B cell (primary cell): Measurements from ENCODE around the gene CCNL1.
"Not testable (repeated sequence)": the region's sequence is repeated elsewhere in the genome, so short reads cannot be mapped to it uniquely, and the experiment has no call there.

Experiments used
- EZH2 ChIP-seq: IDR thresholded peaks from 2 replicates; pipeline ENCODE4 v1.6.1; 2012; ENCODE audit warnings: borderline replicate concordance, low read depth, mild to moderate bottlenecking, moderate library complexity, low read length; ENCODE audit not compliant: insufficient read depth, poor library complexity, severe bottlenecking
- TF ChIP-seq, protein P1 (sequence below): fragments of 200-600 bp; IDR thresholded peaks from one replicate; pipeline ENCODE4 v1.8.0; 2022; ENCODE audit warnings: antibody characterized with exemption, mild to moderate bottlenecking

- TF ChIP-seq, protein P1, sequence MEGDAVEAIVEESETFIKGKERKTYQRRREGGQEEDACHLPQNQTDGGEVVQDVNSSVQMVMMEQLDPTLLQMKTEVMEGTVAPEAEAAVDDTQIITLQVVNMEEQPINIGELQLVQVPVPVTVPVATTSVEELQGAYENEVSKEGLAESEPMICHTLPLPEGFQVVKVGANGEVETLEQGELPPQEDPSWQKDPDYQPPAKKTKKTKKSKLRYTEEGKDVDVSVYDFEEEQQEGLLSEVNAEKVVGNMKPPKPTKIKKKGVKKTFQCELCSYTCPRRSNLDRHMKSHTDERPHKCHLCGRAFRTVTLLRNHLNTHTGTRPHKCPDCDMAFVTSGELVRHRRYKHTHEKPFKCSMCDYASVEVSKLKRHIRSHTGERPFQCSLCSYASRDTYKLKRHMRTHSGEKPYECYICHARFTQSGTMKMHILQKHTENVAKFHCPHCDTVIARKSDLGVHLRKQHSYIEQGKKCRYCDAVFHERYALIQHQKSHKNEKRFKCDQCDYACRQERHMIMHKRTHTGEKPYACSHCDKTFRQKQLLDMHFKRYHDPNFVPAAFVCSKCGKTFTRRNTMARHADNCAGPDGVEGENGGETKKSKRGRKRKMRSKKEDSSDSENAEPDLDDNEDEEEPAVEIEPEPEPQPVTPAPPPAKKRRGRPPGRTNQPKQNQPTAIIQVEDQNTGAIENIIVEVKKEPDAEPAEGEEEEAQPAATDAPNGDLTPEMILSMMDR = not testable (repeated sequence)
- not testable (repeated sequence) for TF ChIP-seq EZH2
Observed at GRCh38 chr3:157191149-157191548, 31.2 kb upstream of the CCNL1 start.
